NCI-H69 (cell line): ENCODE data around the gene TTC1.
"Not testable (repeated sequence)": the region's sequence is repeated elsewhere in the genome, so short reads cannot be mapped to it uniquely, and the experiment has no call there.

ENCODE experiments used
- DNase-seq: peaks from one replicate; lab custom pipeline; 2025; lab: John Stamatoyannopoulos, UW

Gene TTC1

DNA sequence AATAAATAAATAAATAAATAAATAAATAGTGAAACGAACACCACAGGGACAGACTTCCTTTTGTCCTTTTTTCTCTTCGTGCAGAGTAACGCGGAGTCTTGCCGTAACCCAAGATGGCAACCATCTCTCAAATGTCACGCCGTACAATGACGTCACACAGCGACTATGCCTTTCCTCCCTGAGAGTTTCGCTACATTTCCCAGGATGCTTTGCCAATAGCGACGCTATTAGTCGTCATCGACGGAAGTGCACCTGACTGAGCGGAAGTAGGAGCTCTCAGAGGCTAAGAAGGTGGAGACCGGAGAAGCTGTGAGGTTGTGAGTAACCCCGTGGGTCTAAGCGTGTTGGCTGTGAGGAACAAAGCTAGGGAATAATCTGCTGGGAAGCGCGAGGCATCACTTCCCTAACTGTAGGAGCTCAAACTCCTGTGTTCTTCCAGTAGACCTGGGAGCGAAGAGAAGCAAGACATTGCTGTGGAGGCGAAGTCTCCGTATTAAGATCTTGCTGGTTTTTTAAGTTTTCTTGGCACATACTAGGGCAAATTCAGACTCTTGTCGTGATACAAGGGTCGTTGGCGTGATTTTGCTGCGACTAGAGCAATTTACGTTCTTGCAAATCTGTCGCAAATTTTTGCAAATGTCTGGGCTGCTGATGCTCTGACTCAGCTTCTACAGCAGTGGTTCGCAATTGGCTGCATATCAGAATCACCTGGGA is at the start of gene TTC1:
Gene TTC1, plus strand, starts transcription at position 263 of the 714 bp plus-strand sequence. CDS start 1,390 bp downstream, outside the sequence.
- DNase-seq, result peak; percentile 100

DNA sequence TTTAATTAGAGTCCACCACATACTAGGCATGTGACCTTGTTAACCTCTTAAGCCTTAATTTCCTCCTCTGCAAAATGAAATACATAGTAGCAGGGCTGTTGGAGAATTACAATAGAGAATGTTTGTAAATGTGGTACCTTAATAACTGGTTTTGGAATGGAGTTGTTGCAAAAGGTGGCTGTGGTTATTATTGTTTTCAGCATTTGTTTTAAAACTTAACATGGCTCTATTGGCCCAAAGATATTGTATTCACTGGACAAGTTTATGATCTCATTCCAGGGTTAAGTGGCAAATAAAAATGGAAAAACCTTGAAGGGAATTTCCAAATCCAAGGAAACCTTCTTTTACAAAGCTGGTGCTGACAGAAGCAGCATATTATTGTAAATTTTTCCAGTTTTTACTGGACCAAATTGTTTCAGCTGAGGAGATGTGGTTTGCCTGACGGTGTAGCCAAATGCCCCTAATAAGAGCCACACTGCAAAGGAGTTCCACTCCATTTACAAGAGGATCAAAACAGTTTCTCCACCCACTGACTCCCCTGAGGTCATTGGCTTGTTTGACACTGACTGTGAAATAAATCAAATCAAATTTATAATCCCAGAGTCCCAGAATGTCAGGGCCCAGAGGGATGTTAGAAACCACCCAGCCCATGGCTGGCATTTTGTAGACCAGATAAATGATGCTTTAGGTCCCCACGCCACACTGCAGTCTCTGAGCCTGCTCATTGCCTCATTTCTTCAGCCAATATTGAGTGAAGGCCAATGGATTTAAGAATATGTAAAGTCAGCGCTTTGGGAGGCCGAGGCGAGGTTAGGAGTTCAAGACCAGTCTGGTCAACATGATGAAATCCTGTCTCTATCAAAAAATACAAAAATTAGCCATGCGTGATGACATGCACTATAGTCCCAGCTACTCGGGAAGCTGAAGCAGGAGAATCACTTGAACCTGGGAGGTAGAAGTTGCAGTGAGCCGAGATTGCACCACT is 47.5 kb upstream of the TTC1 start:
- DNase-seq, result no peak

GRCh38 chr5:159962214-159962613 is 46.7 kb upstream of the TTC1 start:
- no peak for DNase-seq

- no peak for DNase-seq
Measured at GRCh38 chr5:159963935-159964334, 45.0 kb upstream of the TTC1 start.

DNA sequence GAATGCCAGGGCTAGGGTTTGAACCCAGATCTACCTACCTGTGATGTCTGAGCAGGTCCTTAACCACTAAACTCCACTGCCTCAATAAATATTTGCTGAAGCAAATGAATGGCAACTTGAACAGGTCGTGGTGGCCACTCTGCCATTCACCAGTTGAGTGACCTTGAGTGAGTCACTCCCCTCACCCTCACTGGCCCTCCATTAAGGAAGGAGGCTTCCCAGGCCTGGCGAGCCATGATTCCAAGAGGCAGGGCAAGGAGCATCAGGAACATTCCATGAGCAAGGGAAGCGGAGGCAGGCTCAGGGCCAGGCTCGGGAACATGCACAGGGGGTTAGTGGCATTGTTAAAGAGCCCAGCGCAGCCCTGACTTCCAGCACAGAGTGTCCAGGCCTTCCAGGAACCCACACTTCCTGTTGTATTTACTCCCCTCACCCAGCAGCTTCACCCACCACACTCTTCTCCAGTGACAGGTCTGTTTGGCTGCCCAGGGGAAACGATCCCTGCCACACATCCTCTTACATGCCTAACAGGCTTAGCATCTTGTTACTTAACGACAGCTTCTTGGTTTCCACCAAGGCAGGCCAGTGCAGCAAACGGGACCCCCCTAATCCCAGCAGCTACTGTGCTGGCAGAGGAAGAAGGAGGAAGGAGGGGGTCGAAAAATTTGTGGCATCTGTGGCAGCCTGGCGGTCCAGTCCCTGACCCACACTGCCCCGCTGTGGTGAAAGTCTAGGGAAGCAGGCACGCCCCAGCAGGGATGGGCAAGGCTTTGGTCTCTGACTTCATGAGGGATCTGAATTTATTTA is 43.7 kb upstream of the TTC1 start:
- peak; percentile 67 for DNase-seq

- DNase-seq, result not testable (repeated sequence)
Measured at GRCh38 chr5:159965838-159966128, 43.2 kb upstream of the TTC1 start.

- no peak for DNase-seq
Measured at GRCh38 chr5:159969966-159970365, 39.0 kb upstream of the TTC1 start.

DNA sequence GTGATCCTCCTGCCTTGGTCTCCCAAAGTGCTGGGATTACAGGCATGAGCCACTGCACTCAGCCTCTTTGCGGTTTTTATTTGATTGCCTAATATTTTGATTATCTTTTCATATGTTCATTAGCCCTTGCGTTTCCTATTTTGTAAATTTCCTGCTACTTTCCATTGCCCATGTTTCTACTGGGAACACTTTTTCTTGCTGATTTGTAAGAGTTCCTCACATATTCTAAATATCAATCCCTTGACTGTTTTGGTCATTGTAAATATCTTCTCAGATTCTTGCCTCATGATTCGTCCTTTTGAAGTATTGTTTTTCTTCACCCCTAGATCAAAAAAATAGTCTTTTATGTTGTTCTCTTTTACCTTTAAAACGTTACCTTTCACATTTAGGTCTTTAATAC is 37.9 kb upstream of the TTC1 start:
- DNase-seq, result no peak

- no peak for DNase-seq
Measured at GRCh38 chr5:159971514-159971913, 37.4 kb upstream of the TTC1 start.

DNA sequence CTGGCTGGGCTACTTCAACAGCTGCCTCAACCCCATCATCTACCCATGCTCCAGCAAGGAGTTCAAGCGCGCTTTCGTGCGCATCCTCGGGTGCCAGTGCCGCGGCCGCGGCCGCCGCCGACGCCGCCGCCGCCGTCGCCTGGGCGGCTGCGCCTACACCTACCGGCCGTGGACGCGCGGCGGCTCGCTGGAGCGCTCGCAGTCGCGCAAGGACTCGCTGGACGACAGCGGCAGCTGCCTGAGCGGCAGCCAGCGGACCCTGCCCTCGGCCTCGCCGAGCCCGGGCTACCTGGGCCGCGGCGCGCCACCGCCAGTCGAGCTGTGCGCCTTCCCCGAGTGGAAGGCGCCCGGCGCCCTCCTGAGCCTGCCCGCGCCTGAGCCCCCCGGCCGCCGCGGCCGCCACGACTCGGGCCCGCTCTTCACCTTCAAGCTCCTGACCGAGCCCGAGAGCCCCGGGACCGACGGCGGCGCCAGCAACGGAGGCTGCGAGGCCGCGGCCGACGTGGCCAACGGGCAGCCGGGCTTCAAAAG is 36.9 kb upstream of the TTC1 start:
- DNase-seq, result peak; percentile 50

- no peak for DNase-seq
Measured at GRCh38 chr5:159972538-159973362, 36.2 kb upstream of the TTC1 start.

GRCh38 chr5:159975462-159976019 is 33.4 kb upstream of the TTC1 start:
- peak; percentile 8 for DNase-seq

DNA sequence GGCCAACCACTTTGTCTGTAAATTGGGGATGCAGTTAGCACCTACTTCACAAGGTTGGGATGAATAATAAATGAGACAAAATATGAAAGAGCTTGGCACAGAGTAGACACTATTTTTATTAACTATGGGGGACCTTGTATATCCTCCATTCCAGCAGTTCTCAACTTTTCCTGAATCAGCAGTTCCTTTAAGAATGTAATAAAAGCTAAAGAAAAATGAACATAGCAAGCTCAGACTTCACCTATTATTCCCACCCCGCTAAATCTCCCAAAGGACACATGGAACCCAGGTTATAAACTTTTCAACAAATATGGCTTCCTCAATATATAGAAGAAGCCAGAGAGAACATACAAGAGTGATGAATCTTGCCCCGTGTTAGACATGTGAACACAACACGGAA is 32.0 kb upstream of the TTC1 start:
- DNase-seq, result no peak

GRCh38 chr5:159978358-159978757 is 30.6 kb upstream of the TTC1 start:
- no peak for DNase-seq

- no peak for DNase-seq
Measured at GRCh38 chr5:159982421-159983173, 26.3 kb upstream of the TTC1 start.

GRCh38 chr5:159987031-159987674 is 21.8 kb upstream of the TTC1 start:
- DNase-seq, result peak; percentile 93

DNA sequence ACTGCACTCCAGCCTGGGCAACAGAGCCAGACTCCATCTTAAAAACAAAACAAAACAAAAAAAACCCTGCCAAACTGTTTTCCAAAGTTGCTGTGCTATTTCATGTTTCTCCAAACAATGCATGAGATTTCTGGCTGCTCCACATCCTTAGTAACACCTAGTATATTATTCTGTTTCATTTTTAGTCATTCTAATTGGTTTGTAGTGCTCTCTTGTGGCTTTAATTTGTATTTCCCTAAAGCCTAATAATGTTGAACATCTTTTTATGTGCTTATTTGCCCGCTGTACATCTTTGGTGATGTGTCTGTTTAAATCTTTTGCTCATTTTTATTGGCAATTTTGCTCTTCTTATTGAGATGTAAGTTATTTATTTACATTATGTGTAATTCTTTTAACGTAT is 18.4 kb upstream of the TTC1 start:
- DNase-seq, result no peak

DNA sequence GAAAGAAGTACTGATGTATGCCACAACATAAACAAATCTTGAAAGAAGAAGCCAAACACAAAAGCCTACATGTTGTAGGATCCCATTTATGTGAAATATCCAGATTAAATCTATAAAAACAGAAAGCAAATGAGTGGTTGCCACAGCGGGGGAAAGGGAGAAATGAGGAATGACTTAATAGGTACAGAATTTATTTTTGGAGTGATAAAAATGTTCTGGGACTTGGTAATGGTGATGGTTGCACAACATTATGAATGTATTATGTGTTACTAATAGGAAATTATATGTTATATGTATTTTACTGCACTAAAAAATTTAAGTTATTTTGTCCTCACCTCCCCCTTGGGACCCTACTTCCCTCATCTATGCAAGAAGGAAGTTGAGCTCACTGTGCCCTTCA is 16.4 kb upstream of the TTC1 start:
- no peak for DNase-seq

DNA sequence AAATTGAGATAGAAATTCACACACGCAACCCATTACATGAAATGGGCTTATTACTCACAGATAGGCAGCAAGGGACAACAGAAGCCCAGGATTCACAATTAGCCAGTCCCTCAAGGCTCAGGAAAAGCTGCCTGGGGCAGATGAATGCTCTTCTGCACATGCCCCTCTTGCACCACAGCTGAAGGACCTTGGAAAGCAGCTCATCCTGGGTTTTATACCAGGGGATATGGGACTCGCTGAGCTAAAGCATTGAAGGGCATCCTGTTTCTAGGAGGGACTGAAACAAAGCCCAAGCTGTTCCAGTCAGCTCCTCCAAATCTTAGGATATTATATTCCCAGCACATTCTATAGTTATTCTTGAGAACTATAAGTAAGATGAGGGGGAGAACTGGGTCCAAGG is 15.7 kb upstream of the TTC1 start:
- DNase-seq, result no peak

DNA sequence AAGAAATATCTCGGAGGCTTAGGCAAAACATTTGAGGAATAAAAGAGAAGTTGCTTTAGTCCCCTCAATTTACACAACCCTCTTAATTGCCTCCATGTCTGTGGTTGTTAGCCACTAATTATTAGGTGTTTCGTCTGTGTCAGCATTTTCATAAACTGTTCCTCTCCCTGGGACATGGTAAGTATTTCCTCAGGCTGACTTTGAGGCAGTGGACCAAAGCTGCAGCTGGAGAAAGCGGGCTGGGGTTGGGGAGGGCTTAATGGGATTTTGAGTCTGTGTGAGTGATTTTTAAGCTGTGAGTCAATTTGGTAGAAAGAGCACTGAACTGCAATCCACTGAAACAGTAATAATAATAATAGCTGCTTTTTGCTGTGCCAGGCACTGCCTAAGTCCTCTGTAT is 13.0 kb upstream of the TTC1 start:
- DNase-seq, result no peak
